ENCODE results near the gene CATSPERZ. TPM values are rescaled to one million over a fixed set of nuclear protein-coding genes. Genes with fewer than 3 reads are reported as not detected.

Gene CATSPERZ
- total and polyA plus RNA-seq, 9 of the 15 experiments (the other 6 are each of a cell fraction or from before 2014, with no cell fraction given) = 0.86 to 8.5 (median 3.5) TPM

DNA sequence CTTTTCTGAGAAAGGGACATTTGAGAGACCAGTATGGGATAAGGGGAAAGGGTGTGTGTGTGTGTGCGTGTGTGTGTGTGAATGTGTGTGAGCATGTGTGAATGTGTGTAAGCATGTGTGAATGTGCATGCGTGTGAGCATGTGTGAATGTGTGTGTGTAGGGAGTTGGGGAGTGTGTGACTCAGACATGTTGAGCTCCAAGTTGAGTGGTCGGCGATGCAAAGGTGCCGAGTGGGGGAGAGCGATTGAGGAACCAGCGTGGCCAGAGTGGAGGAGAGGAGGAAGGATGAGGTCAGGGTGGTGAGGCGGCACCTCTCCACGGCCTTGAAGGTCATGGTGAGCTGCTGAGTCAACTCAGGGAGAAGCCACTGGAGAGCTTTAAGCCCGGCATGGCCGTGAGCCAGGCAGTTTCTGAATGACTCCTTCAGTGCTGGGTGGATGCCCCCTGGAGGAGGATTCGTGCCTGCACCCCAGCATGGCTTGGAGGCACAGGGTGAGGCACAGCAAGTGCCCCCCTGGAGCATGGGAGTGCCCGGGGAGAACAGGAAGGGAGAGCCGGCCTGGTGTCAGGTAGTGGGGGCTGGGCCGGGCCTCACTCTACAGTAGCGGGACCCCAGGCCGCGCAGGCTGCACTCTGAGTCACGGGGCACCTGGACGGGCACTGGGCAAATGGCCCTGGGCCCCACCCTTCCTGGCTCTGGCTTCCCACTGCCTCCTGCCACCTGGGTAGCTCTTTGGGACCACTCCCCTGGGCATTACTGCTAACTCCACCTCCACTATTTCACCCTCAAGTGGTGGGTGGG is 31.6 kb downstream of the CATSPERZ start (continued):
- TF ChIP-seq, protein P1, sequence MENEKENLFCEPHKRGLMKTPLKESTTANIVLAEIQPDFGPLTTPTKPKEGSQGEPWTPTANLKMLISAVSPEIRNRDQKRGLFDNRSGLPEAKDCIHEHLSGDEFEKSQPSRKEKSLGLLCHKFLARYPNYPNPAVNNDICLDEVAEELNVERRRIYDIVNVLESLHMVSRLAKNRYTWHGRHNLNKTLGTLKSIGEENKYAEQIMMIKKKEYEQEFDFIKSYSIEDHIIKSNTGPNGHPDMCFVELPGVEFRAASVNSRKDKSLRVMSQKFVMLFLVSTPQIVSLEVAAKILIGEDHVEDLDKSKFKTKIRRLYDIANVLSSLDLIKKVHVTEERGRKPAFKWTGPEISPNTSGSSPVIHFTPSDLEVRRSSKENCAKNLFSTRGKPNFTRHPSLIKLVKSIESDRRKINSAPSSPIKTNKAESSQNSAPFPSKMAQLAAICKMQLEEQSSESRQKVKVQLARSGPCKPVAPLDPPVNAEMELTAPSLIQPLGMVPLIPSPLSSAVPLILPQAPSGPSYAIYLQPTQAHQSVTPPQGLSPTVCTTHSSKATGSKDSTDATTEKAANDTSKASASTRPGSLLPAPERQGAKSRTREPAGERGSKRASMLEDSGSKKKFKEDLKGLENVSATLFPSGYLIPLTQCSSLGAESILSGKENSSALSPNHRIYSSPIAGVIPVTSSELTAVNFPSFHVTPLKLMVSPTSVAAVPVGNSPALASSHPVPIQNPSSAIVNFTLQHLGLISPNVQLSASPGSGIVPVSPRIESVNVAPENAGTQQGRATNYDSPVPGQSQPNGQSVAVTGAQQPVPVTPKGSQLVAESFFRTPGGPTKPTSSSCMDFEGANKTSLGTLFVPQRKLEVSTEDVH (IDR thresholded peaks at IDR 0.05; ENCODE audit: low read depth, partially characterized antibody) = no peak
- TF ChIP-seq MTA1 (IDR thresholded peaks at IDR 0.05; ENCODE audit: borderline replicate concordance) (peak; percentile 80), FOS (IDR thresholded peaks at IDR 0.05; ENCODE audit: extremely low read depth, insufficient read length) (no peak), ETV1 (tag; conservative IDR thresholded peaks at IDR 0.05; ENCODE audit: low read depth) (peak; percentile 38), WHSC1 (IDR thresholded peaks at IDR 0.05; ENCODE audit: low read length) (no peak), GTF2E2 (tag; IDR thresholded peaks at IDR 0.05) (no peak), SP2 (IDR thresholded peaks at IDR 0.05; ENCODE audit: extremely low read depth, low read depth, low read length, poor library complexity, severe bottlenecking) (no peak), RNF2 (IDR thresholded peaks at IDR 0.05) (no peak), SMAD2 (IDR thresholded peaks at IDR 0.05; ENCODE audit: low read depth, low read length) (no peak), FOXA3 (CRISPR knock-in tag; conservative IDR thresholded peaks at IDR 0.05 in 1 of 2, IDR thresholded peaks at IDR 0.05 in 1 of 2) (no peak)
- TF ChIP-seq, protein P2, sequence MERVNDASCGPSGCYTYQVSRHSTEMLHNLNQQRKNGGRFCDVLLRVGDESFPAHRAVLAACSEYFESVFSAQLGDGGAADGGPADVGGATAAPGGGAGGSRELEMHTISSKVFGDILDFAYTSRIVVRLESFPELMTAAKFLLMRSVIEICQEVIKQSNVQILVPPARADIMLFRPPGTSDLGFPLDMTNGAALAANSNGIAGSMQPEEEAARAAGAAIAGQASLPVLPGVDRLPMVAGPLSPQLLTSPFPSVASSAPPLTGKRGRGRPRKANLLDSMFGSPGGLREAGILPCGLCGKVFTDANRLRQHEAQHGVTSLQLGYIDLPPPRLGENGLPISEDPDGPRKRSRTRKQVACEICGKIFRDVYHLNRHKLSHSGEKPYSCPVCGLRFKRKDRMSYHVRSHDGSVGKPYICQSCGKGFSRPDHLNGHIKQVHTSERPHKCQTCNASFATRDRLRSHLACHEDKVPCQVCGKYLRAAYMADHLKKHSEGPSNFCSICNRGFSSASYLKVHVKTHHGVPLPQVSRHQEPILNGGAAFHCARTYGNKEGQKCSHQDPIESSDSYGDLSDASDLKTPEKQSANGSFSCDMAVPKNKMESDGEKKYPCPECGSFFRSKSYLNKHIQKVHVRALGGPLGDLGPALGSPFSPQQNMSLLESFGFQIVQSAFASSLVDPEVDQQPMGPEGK (CRISPR knock-in tag; IDR thresholded peaks at IDR 0.05; ENCODE audit: borderline replicate concordance) = no peak
- TF ChIP-seq, protein P3, sequence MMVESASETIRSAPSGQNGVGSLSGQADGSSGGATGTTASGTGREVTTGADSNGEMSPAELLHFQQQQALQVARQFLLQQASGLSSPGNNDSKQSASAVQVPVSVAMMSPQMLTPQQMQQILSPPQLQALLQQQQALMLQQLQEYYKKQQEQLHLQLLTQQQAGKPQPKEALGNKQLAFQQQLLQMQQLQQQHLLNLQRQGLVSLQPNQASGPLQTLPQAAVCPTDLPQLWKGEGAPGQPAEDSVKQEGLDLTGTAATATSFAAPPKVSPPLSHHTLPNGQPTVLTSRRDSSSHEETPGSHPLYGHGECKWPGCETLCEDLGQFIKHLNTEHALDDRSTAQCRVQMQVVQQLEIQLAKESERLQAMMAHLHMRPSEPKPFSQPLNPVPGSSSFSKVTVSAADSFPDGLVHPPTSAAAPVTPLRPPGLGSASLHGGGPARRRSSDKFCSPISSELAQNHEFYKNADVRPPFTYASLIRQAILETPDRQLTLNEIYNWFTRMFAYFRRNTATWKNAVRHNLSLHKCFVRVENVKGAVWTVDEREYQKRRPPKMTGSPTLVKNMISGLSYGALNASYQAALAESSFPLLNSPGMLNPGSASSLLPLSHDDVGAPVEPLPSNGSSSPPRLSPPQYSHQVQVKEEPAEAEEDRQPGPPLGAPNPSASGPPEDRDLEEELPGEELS (CRISPR knock-in tag; IDR thresholded peaks at IDR 0.05; ENCODE audit: borderline replicate concordance) = no peak
- TF ChIP-seq, protein P4, sequence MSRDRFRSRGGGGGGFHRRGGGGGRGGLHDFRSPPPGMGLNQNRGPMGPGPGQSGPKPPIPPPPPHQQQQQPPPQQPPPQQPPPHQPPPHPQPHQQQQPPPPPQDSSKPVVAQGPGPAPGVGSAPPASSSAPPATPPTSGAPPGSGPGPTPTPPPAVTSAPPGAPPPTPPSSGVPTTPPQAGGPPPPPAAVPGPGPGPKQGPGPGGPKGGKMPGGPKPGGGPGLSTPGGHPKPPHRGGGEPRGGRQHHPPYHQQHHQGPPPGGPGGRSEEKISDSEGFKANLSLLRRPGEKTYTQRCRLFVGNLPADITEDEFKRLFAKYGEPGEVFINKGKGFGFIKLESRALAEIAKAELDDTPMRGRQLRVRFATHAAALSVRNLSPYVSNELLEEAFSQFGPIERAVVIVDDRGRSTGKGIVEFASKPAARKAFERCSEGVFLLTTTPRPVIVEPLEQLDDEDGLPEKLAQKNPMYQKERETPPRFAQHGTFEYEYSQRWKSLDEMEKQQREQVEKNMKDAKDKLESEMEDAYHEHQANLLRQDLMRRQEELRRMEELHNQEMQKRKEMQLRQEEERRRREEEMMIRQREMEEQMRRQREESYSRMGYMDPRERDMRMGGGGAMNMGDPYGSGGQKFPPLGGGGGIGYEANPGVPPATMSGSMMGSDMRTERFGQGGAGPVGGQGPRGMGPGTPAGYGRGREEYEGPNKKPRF (IDR thresholded peaks at IDR 0.05; ENCODE audit: low read depth, low read length) = no peak
- TF ChIP-seq, protein P5, sequence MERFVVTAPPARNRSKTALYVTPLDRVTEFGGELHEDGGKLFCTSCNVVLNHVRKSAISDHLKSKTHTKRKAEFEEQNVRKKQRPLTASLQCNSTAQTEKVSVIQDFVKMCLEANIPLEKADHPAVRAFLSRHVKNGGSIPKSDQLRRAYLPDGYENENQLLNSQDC (CRISPR knock-in tag; IDR thresholded peaks at IDR 0.05) = no peak
- TF ChIP-seq, protein P6, sequence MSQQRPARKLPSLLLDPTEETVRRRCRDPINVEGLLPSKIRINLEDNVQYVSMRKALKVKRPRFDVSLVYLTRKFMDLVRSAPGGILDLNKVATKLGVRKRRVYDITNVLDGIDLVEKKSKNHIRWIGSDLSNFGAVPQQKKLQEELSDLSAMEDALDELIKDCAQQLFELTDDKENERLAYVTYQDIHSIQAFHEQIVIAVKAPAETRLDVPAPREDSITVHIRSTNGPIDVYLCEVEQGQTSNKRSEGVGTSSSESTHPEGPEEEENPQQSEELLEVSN (IDR thresholded peaks at IDR 0.05; ENCODE audit: borderline replicate concordance in 1 of 2, extremely low read depth in 1 of 2, insufficient read depth in 1 of 2, insufficient read length in 1 of 2, low read depth in 1 of 2, low read length in 1 of 2, poor library complexity in 1 of 2, severe bottlenecking in 1 of 2) = peak in 1 of 2 experiments; percentile 30
